ENCODE data around the gene AUTS2. TPM values are rescaled to one million over a fixed set of nuclear protein-coding genes. Genes with fewer than 3 reads are reported as not detected.

Gene AUTS2
- total RNA-seq, 2 experiments from 2014 or later = 16.9 to 17.7 TPM

DNA sequence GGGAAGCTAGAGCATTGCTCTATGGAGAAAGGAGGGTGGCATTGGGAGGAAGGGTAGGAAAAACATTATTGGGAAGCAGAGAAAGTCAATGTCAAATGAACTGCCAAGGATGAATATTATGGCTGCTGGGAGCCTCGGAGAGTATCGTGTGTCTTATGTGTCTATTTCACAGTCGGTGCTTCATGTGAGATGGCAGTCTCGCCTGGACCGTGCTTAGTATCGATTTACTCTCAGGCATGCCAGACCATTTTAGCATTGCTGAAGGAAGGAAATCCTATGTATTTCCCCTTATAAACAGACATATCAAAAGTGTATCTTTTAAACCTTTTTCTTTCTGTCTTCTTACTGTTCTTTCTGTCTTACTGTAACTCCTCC, 612.6 kb downstream of the AUTS2 start:
- H3K27me3 Mint-ChIP-seq = no peaks in the 10 kb centered on the region
- CTCF ChIA-PET = no interaction called here
- POLR2A ChIA-PET = no interaction called here
- no peaks in the 10 kb centered on the region for H3K36me3 Mint-ChIP-seq (ENCODE audit: low read depth)
- no peak for DNase-seq
- H3K4me3 Mint-ChIP-seq = no peak overlapping the region
- H3K9me3 Mint-ChIP-seq = peaks cover 2% of the 10 kb centered on the region
- no peak overlapping the region for H3K27ac Mint-ChIP-seq
- H3K4me1 Mint-ChIP-seq = no peaks in the 10 kb centered on the region

DNA sequence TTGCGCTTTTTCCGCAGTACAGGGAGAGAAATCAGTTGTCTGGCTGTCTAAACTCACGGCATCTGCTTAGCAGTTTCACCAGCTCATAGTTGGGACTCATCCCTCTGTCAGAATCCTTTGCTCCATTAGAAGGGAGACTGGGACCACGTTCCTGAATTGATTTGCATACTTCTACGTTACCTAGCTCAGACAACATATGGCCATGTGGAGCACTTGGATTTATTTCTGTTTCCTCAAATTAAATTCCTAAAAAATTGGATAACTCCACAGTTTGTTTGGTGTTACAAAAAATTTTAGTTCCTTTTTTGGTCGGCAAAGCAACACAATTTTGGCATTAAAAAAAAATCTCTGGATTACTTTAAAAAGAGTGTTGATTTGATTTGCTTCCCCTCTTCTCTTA, 614.0 kb downstream of the AUTS2 start:
- H3K36me3 Mint-ChIP-seq (ENCODE audit: low read depth) = no peaks in the 10 kb centered on the region
- no peaks in the 10 kb centered on the region for H3K4me1 Mint-ChIP-seq
- H3K9me3 Mint-ChIP-seq = no peaks in the 10 kb centered on the region
- H3K27ac Mint-ChIP-seq = no peak overlapping the region
- DNase-seq = no peak
- no peak overlapping the region for H3K4me3 Mint-ChIP-seq
- ChIA-PET POLR2A (no interaction called here), CTCF (no interaction called here)
- H3K27me3 Mint-ChIP-seq = no peaks in the 10 kb centered on the region

DNA sequence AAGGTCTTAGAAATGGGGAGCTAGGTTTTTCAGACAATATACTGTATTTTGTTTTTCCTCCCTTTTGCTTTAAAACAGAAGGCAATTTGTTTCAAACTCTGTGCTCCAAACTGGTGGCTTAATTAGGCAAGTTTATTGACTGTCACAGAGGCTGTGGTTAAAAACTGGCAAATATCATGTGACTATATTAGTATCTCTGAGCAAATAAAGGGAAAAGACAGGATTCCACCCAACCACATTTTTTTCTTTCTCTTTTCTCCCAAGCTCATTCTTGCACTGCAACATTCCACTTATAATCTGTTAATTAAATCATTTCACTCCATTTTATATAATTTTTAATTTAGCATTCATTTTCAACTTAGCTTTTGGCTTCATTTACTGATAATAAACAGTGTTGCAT, 615.8 kb downstream of the AUTS2 start:
- CTCF ChIA-PET = no interaction called here
- no peaks in the 10 kb centered on the region for H3K27me3 Mint-ChIP-seq
- H3K27ac Mint-ChIP-seq = no peak overlapping the region
- H3K4me1 Mint-ChIP-seq = peaks cover 2% of the 10 kb centered on the region
- no peak for DNase-seq
- H3K4me3 Mint-ChIP-seq = no peak overlapping the region
- POLR2A ChIA-PET = no interaction called here
- no peaks in the 10 kb centered on the region for H3K36me3 Mint-ChIP-seq (ENCODE audit: low read depth)
- no peaks in the 10 kb centered on the region for H3K9me3 Mint-ChIP-seq

DNA sequence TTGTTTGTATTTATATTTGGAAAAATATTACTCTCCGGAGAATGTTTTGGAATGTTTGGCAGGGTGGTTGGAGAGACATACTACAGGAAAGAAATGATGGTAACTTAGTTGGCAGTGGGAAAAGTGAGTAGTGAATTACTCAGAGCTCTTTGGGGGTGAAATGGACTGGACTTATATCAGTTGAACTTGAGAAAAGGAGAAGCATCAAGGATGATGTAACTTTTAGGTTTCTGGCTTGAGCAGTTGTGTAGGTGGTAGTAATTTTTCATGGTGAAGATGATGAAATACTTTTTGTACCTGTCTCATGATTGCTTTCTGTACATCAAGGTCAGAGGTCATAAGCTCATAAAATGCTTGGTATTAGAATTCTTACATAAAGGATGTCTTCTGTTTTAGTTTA, 617.2 kb downstream of the AUTS2 start:
- Mint-ChIP-seq H3K4me3 (no peak overlapping the region), H3K9me3 (no peaks in the 10 kb centered on the region), H3K4me1 (peaks cover 2% of the 10 kb centered on the region), H3K27me3 (no peaks in the 10 kb centered on the region), H3K27ac (no peak overlapping the region), H3K36me3 (ENCODE audit: low read depth) (no peaks in the 10 kb centered on the region)
- CTCF ChIA-PET = no interaction called here
- POLR2A ChIA-PET = no interaction called here
- DNase-seq = no peak

DNA sequence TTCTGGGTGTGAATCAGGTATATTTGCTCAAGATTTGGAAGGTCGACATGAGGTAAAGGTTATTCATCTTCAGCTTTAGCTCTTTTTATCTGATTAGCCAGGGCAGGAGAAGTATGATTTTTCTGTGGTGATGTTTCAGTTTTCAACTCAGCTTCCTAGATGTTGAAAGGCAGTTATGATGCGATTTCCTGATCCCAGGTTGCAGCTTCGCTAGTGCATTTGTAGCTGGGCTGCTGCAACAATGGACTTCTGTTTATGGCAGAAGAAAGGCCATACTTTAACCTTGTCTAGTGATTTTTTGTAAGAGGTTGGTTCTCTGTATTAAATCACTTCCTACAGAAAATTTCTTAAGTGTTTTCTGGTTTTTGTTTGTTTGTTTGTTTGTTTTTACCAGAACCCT, 619.3 kb downstream of the AUTS2 start:
- ChIA-PET POLR2A (no interaction called here), CTCF (no interaction called here)
- Mint-ChIP-seq H3K4me1 (peaks cover 2% of the 10 kb centered on the region), H3K36me3 (ENCODE audit: low read depth) (no peaks in the 10 kb centered on the region), H3K9me3 (no peaks in the 10 kb centered on the region), H3K27me3 (no peaks in the 10 kb centered on the region), H3K4me3 (no peak overlapping the region), H3K27ac (no peak overlapping the region)
- no peak for DNase-seq

DNA sequence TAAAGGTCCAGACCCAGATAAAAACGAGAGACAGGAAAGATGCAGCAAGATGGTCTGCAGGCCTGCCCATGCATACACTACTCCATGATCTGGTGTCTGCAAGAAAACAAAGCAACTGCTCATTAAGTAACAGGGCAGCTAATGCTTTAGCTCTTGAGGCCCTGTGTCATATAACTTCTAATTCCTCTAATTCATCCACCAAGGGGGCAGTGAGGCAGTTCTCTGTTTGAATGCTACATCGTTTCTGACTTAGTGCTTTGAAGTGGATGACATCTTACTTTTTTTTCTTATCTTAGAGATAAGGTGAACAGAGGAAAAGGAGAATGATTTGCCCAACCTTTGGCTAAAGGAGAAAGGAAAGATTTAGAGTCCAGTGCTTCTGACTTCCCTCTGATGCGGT, 619.7 kb downstream of the AUTS2 start:
- Mint-ChIP-seq H3K4me3 (no peak overlapping the region), H3K4me1 (peaks cover 2% of the 10 kb centered on the region), H3K27me3 (no peaks in the 10 kb centered on the region), H3K27ac (no peak overlapping the region), H3K36me3 (ENCODE audit: low read depth) (no peaks in the 10 kb centered on the region), H3K9me3 (no peaks in the 10 kb centered on the region)
- ChIA-PET CTCF (no interaction called here), POLR2A (no interaction called here)
- DNase-seq = no peak

DNA sequence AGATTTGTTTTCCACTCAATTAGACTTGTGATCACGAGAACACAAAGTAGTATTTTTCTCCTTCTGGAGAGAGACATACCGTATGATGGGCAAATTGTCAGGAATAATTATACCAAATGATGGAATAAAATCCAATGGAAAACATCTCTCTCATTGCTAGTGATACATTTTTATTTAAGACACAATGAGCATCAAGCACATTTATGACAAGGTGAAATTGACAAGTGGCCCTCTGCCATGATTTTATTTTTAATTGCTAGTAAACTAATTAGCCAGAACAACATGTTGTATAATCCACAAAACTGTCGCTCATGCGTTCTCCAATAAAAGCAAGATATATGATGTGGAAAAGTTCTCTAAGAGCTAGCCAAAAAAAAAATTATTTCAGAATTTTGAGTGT, 620.8 kb downstream of the AUTS2 start:
- H3K9me3 Mint-ChIP-seq = no peaks in the 10 kb centered on the region
- DNase-seq = no peak
- H3K36me3 Mint-ChIP-seq (ENCODE audit: low read depth) = no peaks in the 10 kb centered on the region
- no peaks in the 10 kb centered on the region for H3K27me3 Mint-ChIP-seq
- peaks cover 2% of the 10 kb centered on the region for H3K4me1 Mint-ChIP-seq
- H3K27ac Mint-ChIP-seq = no peak overlapping the region
- ChIA-PET CTCF (no interaction called here), POLR2A (no interaction called here)
- no peak overlapping the region for H3K4me3 Mint-ChIP-seq

DNA sequence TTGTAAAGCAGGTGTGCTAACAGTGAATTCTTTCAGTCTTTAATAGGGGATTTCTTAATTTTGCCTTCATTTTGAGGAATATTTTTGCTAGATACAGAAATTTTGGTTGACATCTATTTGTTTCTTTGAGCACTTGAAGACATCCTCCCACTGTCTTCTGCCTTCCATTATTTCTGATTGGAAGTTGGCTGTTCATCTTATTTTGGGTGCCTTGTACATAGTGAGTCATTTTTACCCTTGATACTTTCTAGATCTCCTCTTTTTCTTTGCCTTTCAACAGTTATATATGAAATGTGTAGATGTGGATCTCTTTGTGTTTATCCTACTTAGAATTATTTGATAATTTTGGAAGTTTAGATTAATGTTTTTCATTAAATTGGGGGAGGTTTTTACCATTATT, 631.0 kb downstream of the AUTS2 start:
- Mint-ChIP-seq H3K4me3 (no peak overlapping the region), H3K27ac (no peak overlapping the region), H3K36me3 (ENCODE audit: low read depth) (peaks cover 4% of the 10 kb centered on the region), H3K4me1 (no peaks in the 10 kb centered on the region), H3K9me3 (peaks cover 29% of the 10 kb centered on the region), H3K27me3 (no peaks in the 10 kb centered on the region)
- DNase-seq = no peak
- ChIA-PET CTCF (no interaction called here), POLR2A (no interaction called here)

DNA sequence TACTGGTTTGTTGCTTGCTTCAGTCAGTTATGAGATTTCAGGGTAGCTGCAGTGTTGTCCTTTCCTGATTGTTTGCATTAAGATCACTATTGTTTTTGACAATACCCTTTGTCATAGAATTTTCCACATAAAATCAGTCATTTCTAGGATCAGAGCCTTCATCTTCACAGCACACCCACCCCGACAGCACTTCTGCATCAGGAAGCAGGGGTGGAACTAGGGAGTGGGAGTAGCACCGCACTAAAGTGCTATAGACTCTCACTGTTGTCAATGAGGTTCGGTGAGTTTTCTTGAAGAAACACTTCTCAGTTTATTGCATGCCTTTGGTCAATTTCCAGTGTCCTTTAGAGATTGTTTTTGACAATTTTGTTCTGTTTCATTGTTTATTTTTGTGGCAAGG, 632.5 kb downstream of the AUTS2 start:
- ChIA-PET POLR2A (no interaction called here), CTCF (no interaction called here)
- peaks cover 29% of the 10 kb centered on the region for H3K9me3 Mint-ChIP-seq
- H3K27ac Mint-ChIP-seq = no peak overlapping the region
- no peak for DNase-seq
- H3K27me3 Mint-ChIP-seq = no peaks in the 10 kb centered on the region
- H3K36me3 Mint-ChIP-seq (ENCODE audit: low read depth) = peaks cover 4% of the 10 kb centered on the region
- H3K4me1 Mint-ChIP-seq = no peaks in the 10 kb centered on the region
- H3K4me3 Mint-ChIP-seq = no peak overlapping the region

DNA sequence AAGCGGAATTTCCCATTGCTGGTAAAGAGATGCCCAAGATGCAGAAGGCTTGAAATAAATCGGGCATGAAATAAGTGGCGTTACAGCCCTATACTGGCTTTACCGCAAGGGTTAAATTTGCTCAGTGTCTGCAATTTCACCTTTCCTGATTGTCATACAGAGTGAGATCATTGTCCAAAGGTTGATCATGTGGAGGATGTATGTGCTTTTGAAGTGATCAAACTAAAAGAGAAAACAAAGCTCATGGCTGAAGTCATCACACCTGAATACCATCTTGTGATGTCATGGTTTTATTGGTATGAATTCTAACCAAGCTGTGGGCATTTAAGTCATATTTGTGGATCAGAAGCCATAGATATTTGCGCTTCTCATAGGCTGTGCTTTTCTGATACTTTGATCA, 635.5 kb downstream of the AUTS2 start:
- Mint-ChIP-seq H3K27me3 (no peaks in the 10 kb centered on the region), H3K4me3 (no peak overlapping the region), H3K36me3 (ENCODE audit: low read depth) (peaks cover 4% of the 10 kb centered on the region), H3K4me1 (no peaks in the 10 kb centered on the region), H3K9me3 (peaks cover 22% of the 10 kb centered on the region), H3K27ac (no peak overlapping the region)
- POLR2A ChIA-PET = no interaction called here
- CTCF ChIA-PET = no interaction called here
- DNase-seq = no peak

DNA sequence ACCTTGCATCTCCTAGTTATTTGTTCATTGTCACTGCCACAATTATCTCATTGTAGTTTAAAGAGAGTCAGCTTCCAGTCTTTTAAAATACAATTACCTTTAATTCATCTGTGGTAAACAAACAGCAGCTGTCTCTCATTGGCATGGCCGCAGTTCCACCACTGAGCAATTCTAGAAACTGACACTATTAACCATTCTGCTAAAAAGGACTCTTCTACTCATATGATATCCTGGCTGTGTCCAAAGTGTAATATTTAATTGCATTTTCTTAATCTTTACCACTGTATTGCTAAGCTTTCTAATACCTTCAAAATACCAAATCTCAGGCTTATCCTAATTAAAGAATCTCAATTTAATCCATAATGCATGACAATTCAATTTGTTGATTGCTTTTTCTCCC, 639.0 kb downstream of the AUTS2 start:
- DNase-seq = no peak
- peaks cover 3% of the 10 kb centered on the region for H3K9me3 Mint-ChIP-seq
- no peaks in the 10 kb centered on the region for H3K36me3 Mint-ChIP-seq (ENCODE audit: low read depth)
- H3K27ac Mint-ChIP-seq = no peak overlapping the region
- ChIA-PET POLR2A (no interaction called here), CTCF (no interaction called here)
- H3K4me1 Mint-ChIP-seq = no peaks in the 10 kb centered on the region
- no peaks in the 10 kb centered on the region for H3K27me3 Mint-ChIP-seq
- no peak overlapping the region for H3K4me3 Mint-ChIP-seq

DNA sequence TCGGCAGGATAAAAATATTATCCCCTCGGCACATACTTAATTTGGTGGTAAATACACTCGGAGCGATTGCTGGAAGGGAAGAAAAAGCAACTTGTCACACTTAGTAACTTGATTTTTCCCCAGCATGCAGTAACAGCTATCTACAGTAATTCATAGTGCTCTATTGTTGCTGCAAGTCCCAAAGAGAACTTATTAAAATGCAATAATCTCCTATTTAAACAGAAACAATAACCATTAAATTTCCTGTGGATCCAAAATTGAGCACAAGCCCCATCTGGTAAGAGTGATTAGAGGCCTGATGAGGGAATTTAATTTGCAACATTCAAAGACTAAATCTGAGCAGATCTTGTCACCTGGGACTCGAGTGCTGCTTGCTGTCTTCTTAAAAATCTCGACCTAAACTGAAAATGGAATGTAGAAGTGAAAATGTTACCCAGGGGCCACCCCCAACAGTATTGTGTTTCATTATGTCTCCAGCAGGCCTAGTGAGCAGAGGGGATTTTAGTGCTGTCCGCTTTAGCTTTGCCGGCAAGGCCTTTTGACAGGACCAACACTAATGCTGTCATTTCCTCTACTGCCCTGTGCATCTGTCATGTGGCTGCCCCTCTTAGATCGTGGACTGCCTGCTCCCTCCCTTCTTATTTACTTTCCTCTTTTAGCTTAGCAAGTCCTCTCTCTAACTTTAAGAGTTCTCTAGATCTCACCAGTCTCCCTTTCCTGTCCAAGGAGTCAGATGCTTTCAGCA, 639.7 kb downstream of the AUTS2 start:
- ChIA-PET POLR2A (no interaction called here), CTCF (no interaction called here)
- Mint-ChIP-seq H3K27ac (no peak overlapping the region), H3K27me3 (no peaks in the 10 kb centered on the region), H3K4me1 (no peaks in the 10 kb centered on the region), H3K9me3 (peaks cover 3% of the 10 kb centered on the region), H3K4me3 (no peak overlapping the region), H3K36me3 (ENCODE audit: low read depth) (no peaks in the 10 kb centered on the region)
- no peak for DNase-seq

DNA sequence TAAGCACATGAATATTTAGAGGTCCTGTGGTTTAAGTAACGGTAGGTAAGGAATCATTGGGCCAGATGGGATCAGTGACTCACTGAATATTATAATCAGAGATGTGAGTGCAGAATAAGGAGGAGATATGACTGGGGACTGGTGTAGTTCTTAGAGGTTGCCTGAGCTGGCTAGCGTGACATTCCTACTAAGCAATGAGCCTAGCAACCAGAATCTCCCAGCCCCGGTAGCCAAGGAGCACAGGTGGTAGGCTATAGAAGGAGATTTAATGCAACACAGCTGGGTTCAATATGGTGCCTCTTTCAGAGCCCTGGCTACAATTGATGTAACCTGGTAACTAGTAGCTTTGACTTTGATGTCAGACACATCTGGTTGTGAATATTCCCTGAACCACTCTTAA, 641.6 kb downstream of the AUTS2 start:
- DNase-seq = no peak
- Mint-ChIP-seq H3K36me3 (ENCODE audit: low read depth) (no peaks in the 10 kb centered on the region), H3K9me3 (no peaks in the 10 kb centered on the region), H3K4me3 (no peak overlapping the region), H3K27me3 (no peaks in the 10 kb centered on the region), H3K27ac (no peak overlapping the region), H3K4me1 (no peaks in the 10 kb centered on the region)
- ChIA-PET POLR2A (no interaction called here), CTCF (no interaction called here)

DNA sequence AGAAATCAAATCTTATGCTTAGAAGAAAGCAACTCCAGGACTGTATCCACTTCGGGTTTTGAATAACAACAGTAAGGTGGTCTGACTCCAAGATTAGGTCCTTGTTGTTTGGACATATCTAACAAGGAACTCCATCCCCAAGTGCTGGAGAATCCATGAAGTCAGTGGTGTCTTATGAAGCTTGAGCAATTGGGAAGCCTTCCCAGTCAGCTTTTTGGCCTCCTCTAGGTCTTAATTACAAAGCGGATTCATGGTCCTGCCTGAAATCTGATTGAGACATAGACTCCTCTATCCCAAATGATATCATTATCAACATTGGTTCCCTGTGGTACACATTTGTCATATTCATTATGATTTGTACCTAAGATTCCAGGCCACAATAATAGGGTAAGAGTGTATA, 642.6 kb downstream of the AUTS2 start:
- Mint-ChIP-seq H3K4me3 (no peak overlapping the region), H3K27ac (no peak overlapping the region), H3K27me3 (no peaks in the 10 kb centered on the region), H3K4me1 (no peaks in the 10 kb centered on the region), H3K36me3 (ENCODE audit: low read depth) (no peaks in the 10 kb centered on the region), H3K9me3 (no peaks in the 10 kb centered on the region)
- DNase-seq = no peak
- ChIA-PET CTCF (no interaction called here), POLR2A (no interaction called here)
